Loucy (cell line): Measurements from ENCODE around the gene BNIPL.

Experiments
- EZH2phosphoT487 ChIP-seq: fragments of 200-600 bp; IDR thresholded peaks from 2 replicates; pipeline ENCODE4 v1.6.1; 2018; ENCODE audit warnings: antibody characterized with exemption, mild to moderate bottlenecking, moderate library complexity, borderline replicate concordance
- TF ChIP-seq, protein P1 (sequence below): fragments of 200-600 bp; sonication (generic); conservative IDR thresholded peaks from 2 replicates; pipeline ENCODE4 v1.5.1; 2014; ENCODE audit warnings: mild to moderate bottlenecking, antibody characterized with exemption, low read length

- TF ChIP-seq, protein P1, sequence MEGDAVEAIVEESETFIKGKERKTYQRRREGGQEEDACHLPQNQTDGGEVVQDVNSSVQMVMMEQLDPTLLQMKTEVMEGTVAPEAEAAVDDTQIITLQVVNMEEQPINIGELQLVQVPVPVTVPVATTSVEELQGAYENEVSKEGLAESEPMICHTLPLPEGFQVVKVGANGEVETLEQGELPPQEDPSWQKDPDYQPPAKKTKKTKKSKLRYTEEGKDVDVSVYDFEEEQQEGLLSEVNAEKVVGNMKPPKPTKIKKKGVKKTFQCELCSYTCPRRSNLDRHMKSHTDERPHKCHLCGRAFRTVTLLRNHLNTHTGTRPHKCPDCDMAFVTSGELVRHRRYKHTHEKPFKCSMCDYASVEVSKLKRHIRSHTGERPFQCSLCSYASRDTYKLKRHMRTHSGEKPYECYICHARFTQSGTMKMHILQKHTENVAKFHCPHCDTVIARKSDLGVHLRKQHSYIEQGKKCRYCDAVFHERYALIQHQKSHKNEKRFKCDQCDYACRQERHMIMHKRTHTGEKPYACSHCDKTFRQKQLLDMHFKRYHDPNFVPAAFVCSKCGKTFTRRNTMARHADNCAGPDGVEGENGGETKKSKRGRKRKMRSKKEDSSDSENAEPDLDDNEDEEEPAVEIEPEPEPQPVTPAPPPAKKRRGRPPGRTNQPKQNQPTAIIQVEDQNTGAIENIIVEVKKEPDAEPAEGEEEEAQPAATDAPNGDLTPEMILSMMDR: no peak
- TF ChIP-seq EZH2phosphoT487: no peak
These were observed 25.1 kb upstream of the BNIPL start for GRCh38 chr1:151011154-151011850.
